Posterior vena cava (tissue), 2 donors: Measurements from ENCODE around the gene MYPOP. TPM values are rescaled to one million over a fixed set of nuclear protein-coding genes. Genes with fewer than 3 reads are reported as not detected.
"Not testable (repeated sequence)": the region's sequence is repeated elsewhere in the genome, so short reads cannot be mapped to it uniquely, and the experiment has no call there.

Experiments
- DNase-seq: peaks from one replicate; pipeline ENCODE4 v3.0.0-alpha.2; 2020; ENCODE audit warnings: low spot score
- intact Hi-C, 2 donors: fragments of 100-400 bp; cut with DNase I; formaldehyde crosslinking; loops; one replicate each; pipeline versions ENCODE4 v1.14.1 to v1.14.2; 2022 to 2023
- total RNA-seq, 2 donors: library from RNA; stranded (reverse); fragmentation: NEBNext Ultra II Directional; extraction: Animal tissue kit (Norgen Biotek cat#: 25700); gene quantifications; one replicate each; pipeline ENCODE4 v1.2.1, GENCODE V29; 2021
- donor health status: DM: yes; HTN: yes; CAD: no.
- donor health status: DM: yes; HTN: yes; CAD: no.

MYPOP gene
- total RNA-seq, 2 donors from 2014 or later: 4.3 to 6.1 TPM

GRCh38 chr19:45872095-45872919 lies 30.1 kb downstream of the MYPOP start:
- DNase-seq: no peak
- intact Hi-C loops: no loop called here

GRCh38 chr19:45870798-45871197 lies 31.6 kb downstream of the MYPOP start:
- intact Hi-C loops: no loop called here
- no peak for DNase-seq

- intact Hi-C loops: loop anchor here in 1 of 2 donors (5.0 kb wide), 1 partner anchor 900 kb away; no protein-coding TSS in a partner anchor
- DNase-seq: not testable (repeated sequence)
These were observed 35.2 kb downstream of the MYPOP start for GRCh38 chr19:45867241-45867640.

- intact Hi-C loops: loop anchor here in 1 of 2 donors (5.0 kb wide), 1 partner anchor 899 kb away; no protein-coding TSS in a partner anchor
- no peak for DNase-seq
These were observed 35.8 kb downstream of the MYPOP start for GRCh38 chr19:45866400-45867176.

- intact Hi-C loops: loop anchor here in 1 of 2 donors (5.0 kb wide), 1 partner anchor 898 kb away; no protein-coding TSS in a partner anchor
- DNase-seq: no peak
These were observed 37.0 kb downstream of the MYPOP start for GRCh38 chr19:45865269-45865948.

- DNase-seq: no peak
- intact Hi-C loops: loop anchor here in 1 of 2 donors (5.0 kb wide), 1 partner anchor 897 kb away; no protein-coding TSS in a partner anchor
These were observed 37.8 kb downstream of the MYPOP start for GRCh38 chr19:45864629-45865082.

- intact Hi-C loops: no loop called here
- no peak for DNase-seq
These were observed 38.4 kb downstream of the MYPOP start, which contains the start of gene FOXA3 for GRCh38 chr19:45863840-45864628. TSS of gene FOXA3 (plus strand) at chr19:45864326. CDS start at chr19:45864457, 131 bp downstream.

- DNase-seq: no peak
- intact Hi-C loops: no loop called here
These were observed 39.0 kb downstream of the MYPOP start for GRCh38 chr19:45863335-45863839.

GRCh38 chr19:45862564-45863334 lies 39.7 kb downstream of the MYPOP start, which contains the start of gene SYMPK:
TSS of gene SYMPK (minus strand) at chr19:45863147. CDS start at chr19:45854495, 8,652 bp downstream.
- intact Hi-C loops: no loop called here
- DNase-seq: peak; percentile 100

- no peak for DNase-seq
- intact Hi-C loops: no loop called here
These were observed 40.2 kb downstream of the MYPOP start for GRCh38 chr19:45862271-45862563.

GRCh38 chr19:45860359-45861259 lies 41.8 kb downstream of the MYPOP start:
- DNase-seq: no peak
- intact Hi-C loops: no loop called here

- intact Hi-C loops: no loop called here
- DNase-seq: no peak
These were observed 48.1 kb downstream of the MYPOP start for GRCh38 chr19:45854167-45854778.

- peak; percentile 30 for DNase-seq
- intact Hi-C loops: no loop called here
These were observed 49.4 kb downstream of the MYPOP start for GRCh38 chr19:45852983-45853382.

GRCh38 chr19:45852145-45852750 lies 50.2 kb downstream of the MYPOP start:
- peak; percentile 23 for DNase-seq
- intact Hi-C loops: no loop called here

- intact Hi-C loops: no loop called here
- DNase-seq: no peak
These were observed 53.5 kb downstream of the MYPOP start for GRCh38 chr19:45848922-45849321.

GRCh38 chr19:45847663-45848062 lies 54.8 kb downstream of the MYPOP start:
- peak; percentile 59 for DNase-seq
- intact Hi-C loops: no loop called here
